Stimulated activated CD4-positive, alpha-beta T cell treated with anti-CD3 and anti-CD28 coated beads, Interleukin-15, amount 100 ng/mL, for 24 hours (primary cell): Measurements from ENCODE around the gene FOXA3.

Experiments
- DNase-seq: peaks from one replicate; pipeline ENCODE4 v3.0.0-alpha.2; 2020

Gene FOXA3

GRCh38 chr19:45863840-45864628 is at the start of gene FOXA3:
Gene FOXA3 (plus strand): TSS chr19:45864326. CDS start chr19:45864457, 131 bp downstream.
- peak; percentile 75 for DNase-seq

DNA sequence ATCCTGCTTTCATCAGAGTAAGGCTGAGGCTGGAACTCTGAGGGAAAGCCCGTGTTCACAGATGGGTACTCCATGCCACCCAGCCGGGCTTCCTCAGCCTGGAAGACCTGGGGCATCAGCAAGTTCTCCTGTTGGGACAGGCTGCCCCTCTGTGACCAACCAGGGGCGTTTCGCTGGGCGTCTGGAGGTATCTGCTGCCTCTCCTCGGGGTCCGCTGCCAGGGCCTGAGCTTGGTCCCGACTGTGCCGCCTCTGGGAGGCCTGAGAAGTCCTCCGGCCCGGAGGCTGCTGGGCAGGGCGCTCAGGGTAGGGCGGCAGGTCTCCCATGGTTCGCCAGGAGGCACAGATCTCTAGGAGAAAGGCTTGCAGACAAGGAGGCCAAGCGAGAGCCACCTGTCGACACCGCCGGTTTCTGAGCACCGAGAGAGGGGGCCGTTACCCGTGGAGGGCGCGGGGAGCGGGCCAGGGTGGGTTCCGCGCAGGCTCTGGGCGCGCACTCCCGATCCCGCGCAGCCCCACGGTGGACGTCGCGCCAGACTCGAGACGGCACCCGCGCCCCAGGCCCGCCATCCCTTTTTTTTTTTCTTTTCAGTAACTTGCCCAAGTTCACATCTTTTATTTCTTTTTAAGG is 49.2 kb upstream of the FOXA3 start, which contains the start of gene RSPH6A:
RSPH6A (minus strand) TSS at position 458 of the 630 bp plus-strand sequence; CDS start at position 326, 132 bp downstream.
- DNase-seq, result no peak

- no peak for DNase-seq
Observed at GRCh38 chr19:45815481-45816216, 48.5 kb upstream of the FOXA3 start.

- no peak for DNase-seq
Observed at GRCh38 chr19:45816236-45817009, 47.7 kb upstream of the FOXA3 start.

GRCh38 chr19:45817010-45817724 is 47.0 kb upstream of the FOXA3 start:
- DNase-seq, result peak; percentile 98

DNA sequence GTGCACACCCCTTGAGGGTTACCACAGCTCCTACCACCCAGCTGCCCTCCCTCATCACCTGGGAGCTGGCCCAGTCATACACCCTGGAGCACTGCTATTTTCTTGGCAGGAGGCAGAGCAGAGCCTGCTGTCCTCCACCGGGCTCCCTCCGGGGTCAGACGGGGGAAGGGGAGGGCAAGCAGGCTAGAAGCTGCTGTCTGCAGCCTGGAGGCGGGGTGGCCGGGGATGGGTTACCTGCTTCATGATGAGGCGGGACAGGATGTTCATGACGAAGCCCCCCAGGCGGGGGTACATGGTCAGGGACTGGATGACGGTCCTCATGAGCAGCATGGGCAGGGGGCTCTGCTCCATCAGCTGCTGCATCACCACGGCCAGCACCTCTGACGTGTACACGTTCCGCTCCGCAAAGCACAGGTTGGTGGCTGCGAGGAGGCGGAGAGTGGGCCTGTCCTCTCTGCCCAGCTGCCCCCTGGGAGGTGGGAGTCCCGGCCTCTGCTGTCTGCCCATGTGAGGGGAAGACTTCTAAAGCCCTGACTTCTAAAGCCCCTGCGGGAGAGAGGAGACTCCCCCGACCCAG is 46.3 kb upstream of the FOXA3 start:
- no peak for DNase-seq

DNA sequence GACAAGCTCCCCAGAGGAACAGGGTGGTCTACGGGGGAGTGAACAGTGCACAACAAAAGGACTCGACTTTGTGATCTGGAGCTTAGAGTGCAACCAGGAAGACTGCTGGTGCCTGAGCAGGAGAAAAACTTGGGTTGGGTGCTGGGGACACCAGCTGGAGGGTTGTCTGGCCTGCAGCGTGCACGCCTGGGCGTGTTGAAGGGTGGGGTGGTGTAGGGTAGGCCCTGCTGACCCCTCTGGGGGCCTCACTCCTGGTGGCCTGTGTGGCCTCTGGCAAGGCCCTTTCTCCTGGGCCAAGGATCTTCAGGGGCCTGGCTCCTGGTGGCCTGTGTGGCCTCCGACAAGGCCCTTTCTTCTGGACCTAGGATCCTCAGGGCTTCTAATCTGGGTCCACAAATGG is 44.4 kb upstream of the FOXA3 start:
- no peak for DNase-seq

GRCh38 chr19:45820413-45821102 is 43.6 kb upstream of the FOXA3 start:
- no peak for DNase-seq

- no peak for DNase-seq
Observed at GRCh38 chr19:45821103-45821521, 43.0 kb upstream of the FOXA3 start.

GRCh38 chr19:45821570-45821969 is 42.6 kb upstream of the FOXA3 start:
- DNase-seq, result no peak

- no peak for DNase-seq
Observed at GRCh38 chr19:45822716-45823115, 41.4 kb upstream of the FOXA3 start.

GRCh38 chr19:45823182-45823581 is 40.9 kb upstream of the FOXA3 start:
- no peak for DNase-seq

GRCh38 chr19:45824041-45824471 is 40.1 kb upstream of the FOXA3 start:
- DNase-seq, result no peak

DNA sequence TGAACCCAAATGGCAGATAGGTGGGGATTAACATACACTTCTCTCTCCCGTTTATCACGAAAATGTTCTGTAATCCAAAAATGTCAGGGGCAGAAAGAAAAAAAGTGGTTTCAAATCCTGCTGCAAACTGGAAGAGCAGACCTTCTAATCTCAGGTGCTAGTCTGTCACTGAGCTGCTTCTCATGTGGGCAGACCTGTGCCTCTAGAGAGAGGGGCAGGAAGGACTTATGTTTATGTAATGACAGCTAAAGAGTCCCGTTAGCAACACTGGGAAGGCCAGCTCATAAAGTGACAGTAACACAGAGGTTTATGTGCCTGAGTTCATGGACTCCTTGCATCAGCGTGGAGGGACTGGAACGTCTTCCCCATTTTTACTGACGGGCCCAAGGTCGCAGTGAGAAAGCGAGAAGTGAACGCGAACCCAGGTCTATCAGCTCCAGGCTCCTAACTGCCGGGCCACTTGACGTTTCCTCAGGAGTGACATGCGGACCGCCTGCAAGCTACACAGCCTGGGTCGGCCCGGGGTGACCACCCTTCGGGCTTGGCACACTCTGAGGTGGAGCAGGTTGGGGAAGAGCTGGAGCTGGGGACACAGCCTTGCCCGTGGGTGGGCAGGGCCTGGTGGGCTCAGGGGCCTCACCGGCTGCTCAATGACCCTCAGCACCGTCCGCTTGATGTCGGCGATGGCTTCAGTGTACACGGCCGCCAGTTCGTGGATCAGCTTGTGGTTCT is 39.4 kb upstream of the FOXA3 start:
- DNase-seq, result no peak

DNA sequence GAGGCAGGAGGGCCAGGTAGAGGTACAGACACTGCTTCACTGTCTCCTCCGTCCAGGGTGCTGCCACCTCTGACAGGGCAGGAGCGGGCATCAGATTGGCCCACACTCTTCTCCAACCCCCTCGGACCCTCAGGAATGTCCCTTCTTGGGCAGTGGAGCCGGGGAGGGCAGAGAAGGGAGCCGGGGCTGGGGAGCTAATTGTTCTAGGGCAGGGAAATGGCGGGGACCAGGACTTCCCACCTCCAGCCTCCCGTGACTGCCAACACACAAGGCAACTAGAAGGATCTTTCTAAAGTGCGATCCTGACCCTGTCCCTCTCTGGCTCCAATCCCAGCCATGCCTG is 38.9 kb upstream of the FOXA3 start:
- DNase-seq, result no peak

GRCh38 chr19:45825917-45826893 is 37.9 kb upstream of the FOXA3 start:
- DNase-seq, result no peak

DNA sequence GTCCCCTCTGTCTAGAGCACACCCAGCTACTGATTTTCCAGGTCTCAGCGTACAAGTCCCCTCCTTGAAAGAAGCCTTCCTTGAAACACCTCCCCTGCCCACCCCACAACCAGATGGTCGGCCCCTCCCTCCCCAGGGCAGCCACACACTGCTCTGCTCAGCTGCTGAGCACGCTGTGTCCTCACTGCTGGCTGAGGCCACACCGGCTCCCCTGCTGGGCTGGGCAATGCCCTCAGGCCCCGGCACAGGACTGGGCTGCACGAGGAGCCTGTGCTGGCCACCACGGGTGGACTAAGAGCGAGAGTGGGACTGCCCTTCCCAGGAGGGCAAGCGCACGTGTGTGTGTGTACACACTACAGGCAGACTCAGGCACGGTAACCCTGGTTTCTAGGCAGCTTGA is 37.2 kb upstream of the FOXA3 start:
- DNase-seq, result no peak

DNA sequence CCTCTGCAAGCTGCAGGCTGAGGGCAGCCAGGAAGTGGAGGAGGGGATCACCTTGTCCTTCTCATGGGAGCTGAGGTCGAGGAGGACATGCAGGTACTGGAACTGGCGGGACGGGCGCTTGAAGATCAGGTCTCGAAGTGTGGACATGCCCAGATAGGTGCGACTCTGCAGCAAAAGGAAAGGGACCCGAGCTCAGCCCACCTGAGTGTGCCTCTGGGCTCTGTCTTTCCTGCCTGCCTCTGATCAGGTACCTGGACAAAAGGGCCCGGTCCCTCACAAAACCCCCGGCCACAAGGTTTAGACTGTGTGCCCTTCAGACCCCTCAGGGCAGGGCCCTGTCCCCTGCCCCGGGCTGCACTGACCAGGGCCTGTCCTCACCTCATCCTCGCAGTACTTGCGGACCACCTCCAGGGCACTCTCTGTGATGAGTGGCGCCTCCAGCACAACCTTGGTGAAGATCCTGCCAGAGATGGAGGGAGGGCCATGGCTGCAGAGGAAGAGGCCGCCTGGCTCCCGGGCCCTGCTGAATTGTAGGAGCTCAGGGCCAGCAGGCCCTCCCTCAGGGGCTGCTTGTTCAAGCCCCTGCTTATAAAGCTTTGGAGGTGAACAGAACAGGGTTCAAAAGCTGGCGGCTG is 36.5 kb upstream of the FOXA3 start:
- DNase-seq, result no peak

DNA sequence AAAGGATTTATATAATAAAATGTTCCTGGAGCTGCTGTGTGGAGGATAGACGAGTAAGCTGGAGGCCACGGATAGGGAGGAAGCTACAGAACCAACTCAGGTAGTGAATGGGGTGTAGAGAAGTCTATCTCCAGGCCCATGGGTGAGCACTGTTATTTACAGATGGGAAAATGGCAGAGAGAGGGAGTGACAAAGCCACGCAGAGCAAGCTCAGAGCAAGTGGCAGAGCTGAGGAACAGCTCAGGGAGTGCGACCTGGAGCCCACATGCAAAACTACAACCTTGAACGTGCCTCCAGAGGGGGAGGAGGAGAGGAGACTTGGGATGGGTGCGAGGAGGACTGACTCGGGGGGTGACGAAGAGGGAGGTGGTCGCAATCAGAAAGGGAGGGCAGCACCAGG is 35.6 kb upstream of the FOXA3 start:
- DNase-seq, result no peak
